ENCODE results near the gene LHFPL2.
A peak's percentile ranks its signal among the peaks of the same experiment; 100 is the strongest.

The LHFPL2 gene

DNA sequence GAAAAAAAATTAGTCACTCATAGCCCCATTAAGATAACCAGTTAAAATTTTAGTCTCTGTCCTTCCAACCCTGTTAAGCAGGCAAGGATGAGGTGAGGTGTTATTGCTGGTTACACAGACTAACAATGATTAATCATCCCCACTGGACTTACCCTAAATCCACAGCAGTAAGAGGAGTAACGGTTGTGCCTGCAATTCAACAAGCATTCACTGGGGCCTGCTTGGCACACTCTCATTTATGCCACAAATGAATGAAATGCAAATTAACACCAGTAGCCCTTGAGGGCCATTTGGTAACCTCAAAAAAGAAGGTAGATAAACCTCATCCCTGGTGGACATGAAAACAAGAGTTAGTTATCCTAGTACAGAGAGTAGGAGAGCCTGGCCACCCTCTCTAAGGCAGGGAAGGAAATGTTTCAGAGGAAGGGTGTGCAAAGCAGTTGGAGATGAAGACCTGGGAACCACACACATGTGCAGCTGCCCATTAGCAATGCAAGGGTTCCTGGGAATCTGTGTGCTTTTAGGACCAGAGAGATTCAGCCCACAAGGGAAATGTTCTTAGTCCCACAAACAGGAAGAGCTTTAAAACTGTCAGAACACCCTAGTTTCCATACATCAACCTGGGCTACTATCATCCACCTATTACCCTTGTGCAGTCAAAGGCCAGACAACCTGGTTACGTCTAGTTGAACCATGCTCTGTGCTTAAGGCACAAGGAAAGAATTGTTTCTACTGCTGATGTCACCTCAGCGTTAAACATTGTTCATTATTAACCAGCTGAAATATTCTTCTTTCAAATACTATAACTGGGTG, 7.7 kb downstream of the LHFPL2 start:
- 50 to 70% methylated on average over 1 to 2 of the region's 3 CpGs for WGBS, 2 experiments (ENCODE audit: insufficient coverage in 2 of 2)
- H3K27ac ChIP-seq (ENCODE audit: low read depth, low read length, severe bottlenecking) = no peak overlapping the region
- no peak overlapping the region for H3K4me3 ChIP-seq (ENCODE audit: extremely low read depth, insufficient read depth, low read length, poor library complexity, severe bottlenecking)
- no peaks in the 10 kb centered on the region for H3K9me3 ChIP-seq (ENCODE audit: control insufficient read depth, low read length)
- peaks cover 39% of the 10 kb centered on the region for H3K36me3 ChIP-seq (ENCODE audit: control insufficient read depth, insufficient read depth, low read length)
- H3K4me1 ChIP-seq (ENCODE audit: control insufficient read depth, insufficient read depth, low read length, poor library complexity, severe bottlenecking) = peaks cover 31% of the 10 kb centered on the region

DNA sequence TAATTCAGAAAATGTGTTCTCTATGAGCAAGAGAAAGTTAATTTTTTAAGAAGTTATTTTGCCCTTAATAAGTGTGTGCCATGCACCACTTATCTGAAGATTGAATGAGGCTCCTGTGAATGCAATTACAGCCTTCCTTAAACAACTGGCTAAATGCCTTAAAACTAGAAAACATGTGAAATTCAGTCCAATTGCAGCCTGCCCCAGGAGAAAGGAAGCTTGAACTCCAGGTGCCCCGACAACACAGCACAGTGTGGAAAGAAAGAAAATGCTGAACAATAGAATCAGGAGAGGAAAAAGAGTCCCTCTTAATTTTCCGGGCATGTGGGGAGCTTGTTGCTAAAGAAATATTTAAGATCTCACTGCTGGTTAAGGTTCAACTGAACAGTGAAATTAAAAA, 8.8 kb downstream of the LHFPL2 start:
- Histone ChIP-seq H3K4me3 (ENCODE audit: extremely low read depth, insufficient read depth, low read length, poor library complexity, severe bottlenecking) (no peak overlapping the region), H3K9me3 (ENCODE audit: control insufficient read depth, low read length) (no peaks in the 10 kb centered on the region), H3K4me1 (ENCODE audit: control insufficient read depth, insufficient read depth, low read length, poor library complexity, severe bottlenecking) (peaks cover 26% of the 10 kb centered on the region), H3K27ac (ENCODE audit: low read depth, low read length, severe bottlenecking) (peak overlapping the region; percentile 37), H3K36me3 (ENCODE audit: control insufficient read depth, insufficient read depth, low read length) (peaks cover 41% of the 10 kb centered on the region)
- WGBS, 2 experiments (ENCODE audit: insufficient coverage in 2 of 2) = 69 to 78% methylated on average over 1 to 2 of the region's 2 CpGs

DNA sequence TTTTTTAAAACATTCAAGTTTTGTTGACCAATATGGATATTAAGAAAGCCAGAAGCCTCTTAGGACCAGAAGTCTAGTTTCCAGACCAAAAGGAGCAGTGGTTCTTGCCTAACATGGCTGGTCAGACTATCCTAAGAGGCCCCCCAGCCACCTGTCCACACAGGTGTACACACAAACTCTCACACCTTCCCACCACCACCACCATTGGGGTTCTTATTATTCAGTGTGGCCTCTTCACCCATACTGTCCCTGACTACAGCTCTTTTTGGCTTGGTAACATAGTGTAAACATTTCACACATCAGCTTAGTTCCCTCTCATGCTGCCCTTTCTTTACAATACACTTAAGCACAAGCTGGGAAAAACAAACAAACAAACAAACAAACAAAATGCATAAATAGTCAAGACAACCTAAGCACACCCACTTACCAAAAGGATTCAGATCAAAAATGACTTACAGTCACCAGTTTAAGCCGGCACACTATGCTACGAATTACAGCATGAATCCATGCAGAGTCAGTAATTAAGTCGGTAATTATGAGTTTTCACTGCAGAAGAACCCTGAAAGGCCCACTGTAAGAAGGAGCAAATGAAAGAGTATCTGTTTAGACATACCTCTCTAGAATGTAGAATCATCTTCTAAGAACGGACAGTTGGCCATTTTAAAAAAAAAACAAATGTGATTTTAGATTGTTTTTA, 9.5 kb downstream of the LHFPL2 start:
- Histone ChIP-seq H3K4me3 (ENCODE audit: extremely low read depth, insufficient read depth, low read length, poor library complexity, severe bottlenecking) (no peak overlapping the region), H3K9me3 (ENCODE audit: control insufficient read depth, low read length) (no peaks in the 10 kb centered on the region), H3K27ac (ENCODE audit: low read depth, low read length, severe bottlenecking) (peak overlapping the region; percentile 37), H3K4me1 (ENCODE audit: control insufficient read depth, insufficient read depth, low read length, poor library complexity, severe bottlenecking) (peaks cover 23% of the 10 kb centered on the region), H3K36me3 (ENCODE audit: control insufficient read depth, insufficient read depth, low read length) (peaks cover 39% of the 10 kb centered on the region)
- 90% methylated on average over 2 of the region's 4 CpGs; no CpG with 5 or more reads in 1 of the 2 experiments for WGBS, 2 experiments (ENCODE audit: insufficient coverage in 2 of 2)

DNA sequence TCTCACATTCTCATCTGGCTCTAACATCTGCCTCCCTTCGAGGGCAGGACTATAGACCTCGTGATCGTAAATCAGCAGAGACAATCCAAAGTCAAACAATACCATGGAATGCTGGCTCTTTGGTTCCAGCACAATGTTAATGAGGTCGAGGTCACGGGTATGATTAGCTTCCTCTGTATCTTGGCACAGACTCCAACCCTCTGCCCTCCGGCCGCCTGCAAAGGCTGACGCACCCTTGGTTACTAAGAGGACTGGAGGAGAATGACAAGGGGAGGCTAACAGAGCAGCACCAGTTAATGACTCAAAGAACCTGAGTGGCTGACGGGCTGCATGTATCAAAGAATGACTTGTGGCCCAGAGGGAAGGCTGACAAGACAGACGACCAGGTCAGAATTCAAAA, 10.1 kb downstream of the LHFPL2 start:
- peaks cover 45% of the 10 kb centered on the region for H3K36me3 ChIP-seq (ENCODE audit: control insufficient read depth, insufficient read depth, low read length)
- no peak overlapping the region for H3K4me3 ChIP-seq (ENCODE audit: extremely low read depth, insufficient read depth, low read length, poor library complexity, severe bottlenecking)
- 68 to 69% methylated on average over 7 to 10 of the region's 10 CpGs for WGBS, 2 experiments (ENCODE audit: insufficient coverage in 2 of 2)
- H3K4me1 ChIP-seq (ENCODE audit: control insufficient read depth, insufficient read depth, low read length, poor library complexity, severe bottlenecking) = peaks cover 26% of the 10 kb centered on the region
- peak overlapping the region; percentile 37 for H3K27ac ChIP-seq (ENCODE audit: low read depth, low read length, severe bottlenecking)
- no peaks in the 10 kb centered on the region for H3K9me3 ChIP-seq (ENCODE audit: control insufficient read depth, low read length)

DNA sequence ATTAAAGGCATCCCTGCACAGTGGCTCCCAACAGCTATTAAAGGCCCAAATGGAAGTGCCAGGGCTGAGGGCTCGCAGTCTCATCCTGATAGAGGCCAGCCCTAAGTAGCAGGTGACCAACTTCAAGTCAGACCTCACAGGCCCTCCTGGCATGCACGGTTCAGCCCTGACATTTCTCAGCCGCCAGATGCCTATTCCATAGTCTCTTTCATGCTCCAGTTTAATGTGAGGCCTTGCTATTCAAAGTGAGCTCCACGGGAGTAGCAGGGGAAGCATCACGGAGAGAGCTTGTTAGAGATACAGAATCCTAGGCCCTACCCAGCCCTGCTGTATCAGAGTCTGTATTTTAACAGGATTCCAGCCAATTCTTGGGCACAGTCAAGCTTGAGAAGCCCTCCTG, 11.1 kb downstream of the LHFPL2 start:
- WGBS, 2 experiments (ENCODE audit: insufficient coverage in 2 of 2) = 100% methylated on average over 4 of the region's 5 CpGs
- Histone ChIP-seq H3K27ac (ENCODE audit: low read depth, low read length, severe bottlenecking) (peak overlapping the region; percentile 57), H3K4me1 (ENCODE audit: control insufficient read depth, insufficient read depth, low read length, poor library complexity, severe bottlenecking) (peaks cover 23% of the 10 kb centered on the region), H3K9me3 (ENCODE audit: control insufficient read depth, low read length) (peaks cover 3% of the 10 kb centered on the region), H3K36me3 (ENCODE audit: control insufficient read depth, insufficient read depth, low read length) (peaks cover 46% of the 10 kb centered on the region), H3K4me3 (ENCODE audit: extremely low read depth, insufficient read depth, low read length, poor library complexity, severe bottlenecking) (no peak overlapping the region)

DNA sequence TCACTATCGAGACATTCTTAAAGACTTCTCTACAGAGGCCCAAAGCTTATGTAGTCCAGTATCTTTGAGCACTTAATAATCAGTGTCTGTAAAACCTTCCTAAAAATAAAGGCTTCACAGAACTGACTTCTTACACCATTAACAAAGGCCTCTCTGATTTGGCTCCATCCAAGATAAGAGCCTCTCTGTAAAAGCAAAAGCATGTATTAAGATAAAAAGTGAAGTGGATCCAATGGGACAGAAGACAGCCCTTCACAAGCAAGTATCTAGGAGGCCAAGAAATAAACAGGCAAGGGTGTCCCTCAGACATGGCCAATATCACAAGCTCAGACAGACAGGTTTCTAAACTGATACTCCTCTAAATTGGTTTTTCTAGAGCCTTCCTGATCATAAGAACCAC, 11.9 kb downstream of the LHFPL2 start:
- WGBS, 2 experiments (ENCODE audit: insufficient coverage in 2 of 2) = 83% methylated on average over 1 of the region's 1 CpG; no CpG with 5 or more reads in 1 of the 2 experiments
- H3K4me1 ChIP-seq (ENCODE audit: control insufficient read depth, insufficient read depth, low read length, poor library complexity, severe bottlenecking) = peaks cover 28% of the 10 kb centered on the region
- H3K4me3 ChIP-seq (ENCODE audit: extremely low read depth, insufficient read depth, low read length, poor library complexity, severe bottlenecking) = no peak overlapping the region
- H3K27ac ChIP-seq (ENCODE audit: low read depth, low read length, severe bottlenecking) = peak overlapping the region; percentile 57
- peaks cover 8% of the 10 kb centered on the region for H3K9me3 ChIP-seq (ENCODE audit: control insufficient read depth, low read length)
- peaks cover 54% of the 10 kb centered on the region for H3K36me3 ChIP-seq (ENCODE audit: control insufficient read depth, insufficient read depth, low read length)

DNA sequence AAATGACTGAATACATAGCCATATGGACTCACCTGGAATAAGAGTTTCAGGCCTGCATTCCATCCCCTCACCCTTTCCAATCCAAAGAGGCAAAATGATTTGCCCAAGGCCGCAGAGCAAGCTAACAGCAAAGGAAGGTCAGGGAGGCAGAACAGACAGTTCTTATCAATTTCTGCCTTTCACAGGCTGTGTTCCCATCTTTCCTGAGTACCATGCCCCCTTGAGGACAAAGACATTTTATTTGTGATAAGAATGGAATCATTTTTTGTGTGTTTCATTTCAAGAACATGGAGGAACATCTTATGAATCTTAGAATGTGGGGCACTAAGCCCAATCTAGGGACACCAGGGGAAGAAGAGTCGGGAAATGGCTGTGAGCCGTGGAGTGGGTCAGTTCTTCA, 13.9 kb downstream of the LHFPL2 start:
- H3K36me3 ChIP-seq (ENCODE audit: control insufficient read depth, insufficient read depth, low read length) = peaks cover 67% of the 10 kb centered on the region
- H3K27ac ChIP-seq (ENCODE audit: low read depth, low read length, severe bottlenecking) = no peak overlapping the region
- peaks cover 8% of the 10 kb centered on the region for H3K9me3 ChIP-seq (ENCODE audit: control insufficient read depth, low read length)
- H3K4me1 ChIP-seq (ENCODE audit: control insufficient read depth, insufficient read depth, low read length, poor library complexity, severe bottlenecking) = peaks cover 22% of the 10 kb centered on the region
- no peak overlapping the region for H3K4me3 ChIP-seq (ENCODE audit: extremely low read depth, insufficient read depth, low read length, poor library complexity, severe bottlenecking)
- WGBS, 2 experiments (ENCODE audit: insufficient coverage in 2 of 2) = 100% methylated on average over 3 of the region's 3 CpGs

DNA sequence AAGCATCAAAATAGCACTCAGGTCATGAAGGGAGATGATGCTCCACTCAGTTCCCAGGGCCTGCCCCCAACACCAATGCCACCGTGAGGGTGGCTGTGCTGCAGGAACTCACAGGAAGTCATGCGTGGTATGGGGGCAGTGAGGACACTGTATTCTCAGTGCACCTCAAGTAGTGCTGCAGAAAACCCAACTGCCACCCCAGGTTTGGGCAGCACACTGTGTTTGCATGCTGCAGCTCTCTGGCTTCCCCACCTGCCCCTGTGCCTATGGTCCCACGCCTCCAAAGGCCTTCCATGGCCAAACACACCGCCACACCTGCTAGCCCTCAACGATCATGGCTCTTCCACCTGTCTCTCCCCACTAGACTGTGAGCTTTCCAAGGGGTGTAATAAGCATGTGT, 14.3 kb downstream of the LHFPL2 start:
- Histone ChIP-seq H3K4me1 (ENCODE audit: control insufficient read depth, insufficient read depth, low read length, poor library complexity, severe bottlenecking) (peaks cover 21% of the 10 kb centered on the region), H3K27ac (ENCODE audit: low read depth, low read length, severe bottlenecking) (no peak overlapping the region), H3K9me3 (ENCODE audit: control insufficient read depth, low read length) (peaks cover 8% of the 10 kb centered on the region), H3K4me3 (ENCODE audit: extremely low read depth, insufficient read depth, low read length, poor library complexity, severe bottlenecking) (no peak overlapping the region), H3K36me3 (ENCODE audit: control insufficient read depth, insufficient read depth, low read length) (peaks cover 71% of the 10 kb centered on the region)
- WGBS, 2 experiments (ENCODE audit: insufficient coverage in 2 of 2) = 84 to 100% methylated on average over 1 to 4 of the region's 5 CpGs

DNA sequence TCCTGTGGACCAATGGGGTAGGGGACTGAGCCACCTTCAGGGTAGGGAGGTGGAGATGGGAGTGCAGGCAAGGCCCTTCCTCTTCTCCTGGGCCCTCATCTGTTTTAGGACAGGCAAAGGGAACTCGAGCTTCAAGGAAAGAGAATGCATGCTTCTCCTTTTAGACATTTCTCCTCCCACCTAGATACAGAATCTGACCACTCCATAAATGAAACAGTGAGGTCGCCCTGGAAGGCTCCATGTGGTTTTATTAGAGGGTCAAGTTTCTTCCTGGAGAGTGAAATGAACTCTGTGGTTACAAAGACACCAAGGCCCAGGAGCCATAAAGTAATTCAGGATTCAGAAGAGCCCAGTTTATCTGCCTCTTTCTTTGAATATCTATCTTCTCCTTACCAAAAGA, 14.9 kb downstream of the LHFPL2 start:
- peaks cover 8% of the 10 kb centered on the region for H3K9me3 ChIP-seq (ENCODE audit: control insufficient read depth, low read length)
- no peak overlapping the region for H3K4me3 ChIP-seq (ENCODE audit: extremely low read depth, insufficient read depth, low read length, poor library complexity, severe bottlenecking)
- H3K27ac ChIP-seq (ENCODE audit: low read depth, low read length, severe bottlenecking) = no peak overlapping the region
- 100% methylated on average over 1 of the region's 2 CpGs; no CpG with 5 or more reads in 1 of the 2 experiments for WGBS, 2 experiments (ENCODE audit: insufficient coverage in 2 of 2)
- H3K36me3 ChIP-seq (ENCODE audit: control insufficient read depth, insufficient read depth, low read length) = peaks cover 73% of the 10 kb centered on the region
- peaks cover 21% of the 10 kb centered on the region for H3K4me1 ChIP-seq (ENCODE audit: control insufficient read depth, insufficient read depth, low read length, poor library complexity, severe bottlenecking)

DNA sequence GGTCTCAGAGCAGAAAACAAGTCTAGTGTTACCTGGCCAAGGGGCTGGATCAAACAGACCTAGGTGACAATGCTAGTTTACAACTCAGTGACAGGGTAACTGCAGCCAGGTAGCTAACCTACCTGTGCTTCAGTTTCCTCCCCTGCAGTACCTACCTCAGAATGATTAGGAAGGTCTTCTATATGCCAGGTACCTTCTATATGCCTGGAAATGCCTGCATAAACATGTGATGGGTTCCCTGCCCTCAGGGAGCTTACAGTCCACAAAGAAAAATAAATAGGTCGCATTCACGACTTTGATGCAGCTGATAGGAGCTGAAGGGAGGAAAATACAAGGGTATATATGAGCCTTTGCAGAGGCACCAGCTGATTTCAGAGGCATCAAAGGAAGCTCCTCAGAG, 16.1 kb downstream of the LHFPL2 start:
- peaks cover 32% of the 10 kb centered on the region for H3K4me1 ChIP-seq (ENCODE audit: control insufficient read depth, insufficient read depth, low read length, poor library complexity, severe bottlenecking)
- H3K9me3 ChIP-seq (ENCODE audit: control insufficient read depth, low read length) = peaks cover 8% of the 10 kb centered on the region
- 87 to 89% methylated on average over 2 of the region's 2 CpGs for WGBS, 2 experiments (ENCODE audit: insufficient coverage in 2 of 2)
- H3K4me3 ChIP-seq (ENCODE audit: extremely low read depth, insufficient read depth, low read length, poor library complexity, severe bottlenecking) = no peak overlapping the region
- peaks cover 70% of the 10 kb centered on the region for H3K36me3 ChIP-seq (ENCODE audit: control insufficient read depth, insufficient read depth, low read length)
- no peak overlapping the region for H3K27ac ChIP-seq (ENCODE audit: low read depth, low read length, severe bottlenecking)

DNA sequence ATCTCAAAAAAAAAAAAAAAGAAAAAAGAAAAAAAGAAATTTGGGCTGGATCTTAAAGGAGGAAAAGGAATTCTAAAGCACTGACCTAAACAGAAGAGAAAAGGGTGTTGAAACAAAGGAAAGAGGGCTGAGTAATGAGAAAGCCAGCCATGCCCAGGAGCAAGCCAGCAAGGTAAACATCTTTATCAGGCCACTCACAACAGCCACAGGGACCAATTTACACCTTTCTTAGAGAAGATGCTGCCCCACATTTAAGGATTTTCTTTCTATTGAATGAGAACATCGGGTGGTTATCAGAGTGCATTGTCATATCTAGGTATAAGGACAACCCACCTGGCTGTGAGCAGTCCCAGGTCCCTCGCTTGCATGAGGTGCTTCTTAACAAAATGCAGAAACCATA, 16.6 kb downstream of the LHFPL2 start:
- no peak overlapping the region for H3K4me3 ChIP-seq (ENCODE audit: extremely low read depth, insufficient read depth, low read length, poor library complexity, severe bottlenecking)
- H3K4me1 ChIP-seq (ENCODE audit: control insufficient read depth, insufficient read depth, low read length, poor library complexity, severe bottlenecking) = peaks cover 35% of the 10 kb centered on the region
- peaks cover 8% of the 10 kb centered on the region for H3K9me3 ChIP-seq (ENCODE audit: control insufficient read depth, low read length)
- H3K36me3 ChIP-seq (ENCODE audit: control insufficient read depth, insufficient read depth, low read length) = peaks cover 72% of the 10 kb centered on the region
- H3K27ac ChIP-seq (ENCODE audit: low read depth, low read length, severe bottlenecking) = no peak overlapping the region
- 100% methylated on average over 2 of the region's 2 CpGs; no CpG with 5 or more reads in 1 of the 2 experiments for WGBS, 2 experiments (ENCODE audit: insufficient coverage in 2 of 2)

Measured in mesodermal cell (in vitro differentiated cells).